Coronary artery (tissue), 2 donors: Measurements from ENCODE around the gene PTPRE.

Source experiments
- DNase-seq: peaks from one replicate; pipeline ENCODE4 v3.0.0-alpha.2; 2017; ENCODE audit warnings: low spot score
- H3K27ac ChIP-seq, 2 donors: fragments of 200-600 bp; sonication (generic); one replicate each; pipeline ENCODE4 v1.5.1; 2016 to 2019
- H3K4me3 ChIP-seq: fragments of 200-600 bp; sonication (generic); 2 replicates; pipeline ENCODE4 v1.5.1; 2016; ENCODE audit warnings: mild to moderate bottlenecking, moderate library complexity
- CTCF ChIP-seq: fragments of 200-600 bp; sonication (generic); IDR thresholded peaks from one replicate; pipeline ENCODE4 v1.5.1; 2019; ENCODE audit warnings: antibody characterized with exemption

The PTPRE gene

GRCh38 chr10:128035557-128035973 lies 128.7 kb downstream of the PTPRE start:
- peak; percentile 79 for TF ChIP-seq CTCF
- Histone ChIP-seq H3K4me3 (no peak overlapping the region), H3K27ac (no peak overlapping the region)
- DNase-seq, result no peak

- Histone ChIP-seq H3K4me3 (no peak overlapping the region), H3K27ac (peak overlapping the region; percentile 66 to 77)
- DNase-seq, result no peak
- TF ChIP-seq CTCF, result no peak
These were observed 129.2 kb downstream of the PTPRE start for GRCh38 chr10:128036011-128036615.

GRCh38 chr10:128036746-128037543 lies 130.0 kb downstream of the PTPRE start:
- Histone ChIP-seq H3K4me3 (no peak overlapping the region), H3K27ac (peak overlapping the region; percentile 66 to 77)
- no peak for DNase-seq
- TF ChIP-seq CTCF, result no peak

- DNase-seq, result no peak
- no peak for TF ChIP-seq CTCF
- no peak overlapping the region for H3K27ac ChIP-seq
These were observed 133.2 kb downstream of the PTPRE start for GRCh38 chr10:128040096-128040495.

GRCh38 chr10:128040681-128041080 lies 133.8 kb downstream of the PTPRE start:
- no peak for TF ChIP-seq CTCF
- Histone ChIP-seq H3K4me3 (no peak overlapping the region), H3K27ac (no peak overlapping the region)
- DNase-seq, result no peak

More at GRCh38 chr10:128040096-128040495, 133.2 kb downstream of the PTPRE start:
- no peak overlapping the region for H3K4me3 ChIP-seq

- TF ChIP-seq CTCF, result no peak
- Histone ChIP-seq H3K4me3 (no peak overlapping the region), H3K27ac (no peak overlapping the region)
- no peak for DNase-seq
These were observed 135.3 kb downstream of the PTPRE start for GRCh38 chr10:128042131-128042610.
